ENCODE data around the gene NEDD8.

- TF ChIP-seq, protein P1, sequence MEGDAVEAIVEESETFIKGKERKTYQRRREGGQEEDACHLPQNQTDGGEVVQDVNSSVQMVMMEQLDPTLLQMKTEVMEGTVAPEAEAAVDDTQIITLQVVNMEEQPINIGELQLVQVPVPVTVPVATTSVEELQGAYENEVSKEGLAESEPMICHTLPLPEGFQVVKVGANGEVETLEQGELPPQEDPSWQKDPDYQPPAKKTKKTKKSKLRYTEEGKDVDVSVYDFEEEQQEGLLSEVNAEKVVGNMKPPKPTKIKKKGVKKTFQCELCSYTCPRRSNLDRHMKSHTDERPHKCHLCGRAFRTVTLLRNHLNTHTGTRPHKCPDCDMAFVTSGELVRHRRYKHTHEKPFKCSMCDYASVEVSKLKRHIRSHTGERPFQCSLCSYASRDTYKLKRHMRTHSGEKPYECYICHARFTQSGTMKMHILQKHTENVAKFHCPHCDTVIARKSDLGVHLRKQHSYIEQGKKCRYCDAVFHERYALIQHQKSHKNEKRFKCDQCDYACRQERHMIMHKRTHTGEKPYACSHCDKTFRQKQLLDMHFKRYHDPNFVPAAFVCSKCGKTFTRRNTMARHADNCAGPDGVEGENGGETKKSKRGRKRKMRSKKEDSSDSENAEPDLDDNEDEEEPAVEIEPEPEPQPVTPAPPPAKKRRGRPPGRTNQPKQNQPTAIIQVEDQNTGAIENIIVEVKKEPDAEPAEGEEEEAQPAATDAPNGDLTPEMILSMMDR (conservative IDR thresholded peaks at IDR 0.05), result no peak
- no peak for TF ChIP-seq ZFX (IDR thresholded peaks at IDR 0.05)
Observed at GRCh38 chr14:24219521-24219920, 12.6 kb downstream of the NEDD8 start.

Measured in C4-2B (cell line).